Measurements from ENCODE around the gene COASY.

COASY gene

DNA sequence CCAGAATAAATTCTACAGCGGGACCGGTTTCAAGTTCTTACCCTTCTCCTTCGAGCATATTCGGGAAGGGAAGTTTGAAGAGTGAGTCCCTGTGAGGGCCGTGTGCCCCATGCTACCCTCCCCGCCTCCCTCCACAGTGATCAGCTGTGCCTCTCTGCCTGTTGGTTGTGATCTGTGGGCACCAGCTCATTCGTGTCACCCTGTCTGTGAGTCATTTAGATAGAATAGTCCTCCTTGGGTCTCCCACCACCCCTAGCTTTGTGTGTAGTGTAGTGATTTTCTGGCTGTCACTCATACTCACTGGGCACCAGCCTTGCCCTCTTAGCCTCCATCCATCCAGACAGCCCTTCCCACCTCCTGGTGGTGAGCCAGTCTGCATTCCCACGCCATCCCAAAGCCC lies 40.9 kb upstream of the COASY start:
- Histone ChIP-seq H3K9me3 (ENCODE audit: control insufficient read depth, low read depth, low read length) (no peaks in the 10 kb centered on the region), H3K4me3 (ENCODE audit: low read length) (no peak overlapping the region), H3K4me1 (ENCODE audit: control insufficient read depth, low read depth, low read length) (peaks cover 18% of the 10 kb centered on the region), H3K27ac (ENCODE audit: low read length) (no peak overlapping the region), H3K27me3 (ENCODE audit: control insufficient read depth, insufficient read depth, low read length) (no peaks in the 10 kb centered on the region), H3K9ac (ENCODE audit: low read length) (no peak overlapping the region), H3K36me3 (ENCODE audit: control insufficient read depth, low read depth, low read length) (peaks cover 5% of the 10 kb centered on the region)

DNA sequence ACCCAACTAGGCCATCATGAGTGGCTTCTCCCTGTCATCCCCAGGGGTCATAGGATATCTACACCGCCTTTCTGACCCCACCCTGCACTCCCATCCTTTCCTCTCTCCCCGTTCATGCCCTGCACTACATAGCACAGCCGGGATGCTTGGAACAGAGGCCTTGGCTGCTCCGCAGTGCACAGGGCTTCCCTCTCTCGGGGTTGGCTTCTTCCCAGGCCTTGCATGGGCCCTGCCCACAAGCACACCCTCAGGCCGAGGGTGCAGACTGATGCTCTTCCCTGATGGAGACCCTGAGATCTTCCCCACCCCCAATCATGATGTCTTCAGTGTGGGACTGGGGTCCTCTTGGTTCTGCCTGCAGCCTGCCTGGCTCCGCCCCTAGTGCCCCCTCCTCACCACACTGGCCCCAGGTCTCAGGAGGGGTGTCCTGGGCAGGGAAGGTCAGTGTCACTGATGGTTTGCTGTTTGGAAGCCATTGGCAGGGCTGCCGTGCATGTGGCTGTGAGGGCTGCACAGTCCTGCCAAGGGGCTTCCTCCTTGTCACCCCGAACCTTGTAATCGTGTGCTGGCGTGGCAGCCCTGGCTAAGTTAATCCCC lies 40.2 kb upstream of the COASY start:
- Histone ChIP-seq H3K27me3 (ENCODE audit: control insufficient read depth, insufficient read depth, low read length) (no peaks in the 10 kb centered on the region), H3K9me3 (ENCODE audit: control insufficient read depth, low read depth, low read length) (no peaks in the 10 kb centered on the region), H3K4me3 (ENCODE audit: low read length) (no peak overlapping the region), H3K4me1 (ENCODE audit: control insufficient read depth, low read depth, low read length) (peaks cover 18% of the 10 kb centered on the region), H3K27ac (ENCODE audit: low read length) (no peak overlapping the region), H3K9ac (ENCODE audit: low read length) (no peak overlapping the region), H3K36me3 (ENCODE audit: control insufficient read depth, low read depth, low read length) (peaks cover 5% of the 10 kb centered on the region)

DNA sequence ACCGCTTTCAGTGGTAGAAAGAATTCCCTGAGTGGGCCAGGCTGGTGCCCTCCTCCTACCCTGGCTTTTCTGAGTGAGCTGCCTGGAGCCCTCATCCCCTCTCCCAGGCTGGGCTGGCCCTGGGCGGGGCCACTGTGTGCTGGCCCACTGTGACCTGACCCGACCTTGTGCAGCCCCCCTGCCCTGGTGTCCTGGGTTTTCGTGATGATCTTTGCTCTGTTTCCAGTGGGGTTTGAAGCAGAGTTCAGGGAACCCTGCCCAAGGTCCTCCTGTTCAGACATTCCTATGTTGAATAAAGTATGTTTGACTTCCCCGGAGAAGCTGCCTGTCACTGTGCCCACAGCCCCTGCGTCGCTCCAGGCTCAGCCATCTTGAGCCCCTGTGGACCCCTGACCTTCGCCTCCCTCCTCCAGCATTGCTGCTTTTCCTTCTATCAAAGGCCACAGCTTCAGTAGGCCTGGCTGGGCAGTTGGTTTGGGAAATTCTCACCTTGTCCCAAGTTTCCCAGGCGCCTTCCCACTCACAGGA lies 39.6 kb upstream of the COASY start:
- Histone ChIP-seq H3K27me3 (ENCODE audit: control insufficient read depth, insufficient read depth, low read length) (no peaks in the 10 kb centered on the region), H3K9ac (ENCODE audit: low read length) (no peak overlapping the region), H3K4me1 (ENCODE audit: control insufficient read depth, low read depth, low read length) (peaks cover 18% of the 10 kb centered on the region), H3K36me3 (ENCODE audit: control insufficient read depth, low read depth, low read length) (peaks cover 5% of the 10 kb centered on the region), H3K27ac (ENCODE audit: low read length) (no peak overlapping the region), H3K4me3 (ENCODE audit: low read length) (no peak overlapping the region), H3K9me3 (ENCODE audit: control insufficient read depth, low read depth, low read length) (no peaks in the 10 kb centered on the region)

DNA sequence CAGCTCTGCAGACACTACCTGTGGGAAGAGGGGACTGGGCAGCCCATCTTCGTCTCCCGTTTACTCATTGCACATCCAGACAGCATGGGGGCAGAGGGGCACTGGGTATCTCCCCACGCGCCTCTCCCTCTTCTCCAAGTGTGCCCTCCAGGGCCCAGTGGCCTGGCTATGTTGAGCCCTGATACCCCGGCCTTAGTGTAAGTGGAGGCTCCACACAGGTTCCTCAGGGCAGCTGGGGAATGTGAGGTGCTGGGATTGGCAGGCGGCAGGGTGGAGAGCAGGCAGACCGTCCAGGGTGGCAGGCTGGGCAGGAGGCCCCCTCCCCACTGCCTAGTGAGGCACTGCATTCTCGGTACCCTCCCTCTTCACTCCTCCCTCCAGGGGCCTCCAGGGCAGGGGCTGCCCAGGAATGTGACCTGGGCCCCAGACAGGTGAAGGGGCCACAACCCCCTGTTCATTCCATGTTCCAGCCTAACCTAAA lies 39.1 kb upstream of the COASY start:
- no peak overlapping the region for H3K27ac ChIP-seq (ENCODE audit: low read length)
- H3K27me3 ChIP-seq (ENCODE audit: control insufficient read depth, insufficient read depth, low read length): no peaks in the 10 kb centered on the region
- H3K4me3 ChIP-seq (ENCODE audit: low read length): no peak overlapping the region
- peaks cover 18% of the 10 kb centered on the region for H3K4me1 ChIP-seq (ENCODE audit: control insufficient read depth, low read depth, low read length)
- no peaks in the 10 kb centered on the region for H3K9me3 ChIP-seq (ENCODE audit: control insufficient read depth, low read depth, low read length)
- peaks cover 5% of the 10 kb centered on the region for H3K36me3 ChIP-seq (ENCODE audit: control insufficient read depth, low read depth, low read length)
- no peak overlapping the region for H3K9ac ChIP-seq (ENCODE audit: low read length)

DNA sequence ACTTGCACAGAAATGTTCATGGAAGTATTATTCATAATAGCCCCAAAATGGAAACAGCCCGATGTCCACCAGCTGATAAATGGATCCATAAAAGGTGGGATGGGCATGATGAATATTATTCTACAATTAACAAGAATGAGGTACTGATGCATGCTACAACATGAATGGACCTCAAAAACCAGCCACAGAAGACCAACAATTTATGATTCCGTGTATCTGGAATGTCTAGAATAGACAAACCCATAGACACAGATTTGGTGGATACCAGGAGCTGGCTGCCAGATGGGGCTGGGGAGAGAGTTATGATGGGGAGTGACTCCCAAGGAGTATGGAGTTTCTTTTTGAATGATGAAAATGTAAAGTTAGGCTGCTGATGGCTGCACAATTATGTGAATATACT lies 36.7 kb upstream of the COASY start:
- Histone ChIP-seq H3K36me3 (ENCODE audit: control insufficient read depth, low read depth, low read length) (peaks cover 5% of the 10 kb centered on the region), H3K27me3 (ENCODE audit: control insufficient read depth, insufficient read depth, low read length) (no peaks in the 10 kb centered on the region)

DNA sequence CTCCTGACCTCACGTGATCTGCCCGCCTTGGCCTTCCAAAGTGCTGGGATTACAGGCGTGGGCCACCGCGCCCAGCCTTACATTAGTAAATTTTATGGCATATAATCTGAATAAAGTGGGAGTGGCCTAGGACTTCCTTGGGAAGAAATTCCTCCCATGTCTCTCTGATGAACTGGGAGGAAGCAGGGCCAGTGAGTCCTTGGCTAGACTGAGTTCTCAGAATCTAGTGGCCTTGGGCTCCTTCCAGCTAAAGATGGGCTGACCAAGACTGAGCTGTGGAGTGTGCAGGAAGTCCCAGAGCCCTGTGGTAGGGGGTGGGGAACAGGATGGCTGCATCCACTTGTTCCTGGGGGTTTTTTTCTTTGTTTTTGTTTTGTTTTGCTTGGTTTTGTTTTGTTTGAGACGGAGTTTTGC lies 35.9 kb upstream of the COASY start:
- Histone ChIP-seq H3K27ac (ENCODE audit: low read length) (no peak overlapping the region), H3K9me3 (ENCODE audit: control insufficient read depth, low read depth, low read length) (no peaks in the 10 kb centered on the region), H3K9ac (ENCODE audit: low read length) (no peak overlapping the region), H3K27me3 (ENCODE audit: control insufficient read depth, insufficient read depth, low read length) (peaks cover under 1% of the 10 kb centered on the region), H3K36me3 (ENCODE audit: control insufficient read depth, low read depth, low read length) (peaks cover 4% of the 10 kb centered on the region), H3K4me1 (ENCODE audit: control insufficient read depth, low read depth, low read length) (no peaks in the 10 kb centered on the region), H3K4me3 (ENCODE audit: low read length) (no peak overlapping the region)

More for the DNA sequence above, 36.7 kb upstream of the COASY start:
- H3K4me3 ChIP-seq (ENCODE audit: low read length): no peak overlapping the region
- H3K9ac ChIP-seq (ENCODE audit: low read length): no peak overlapping the region
- no peaks in the 10 kb centered on the region for H3K9me3 ChIP-seq (ENCODE audit: control insufficient read depth, low read depth, low read length)
- H3K4me1 ChIP-seq (ENCODE audit: control insufficient read depth, low read depth, low read length): peaks cover 4% of the 10 kb centered on the region
- H3K27ac ChIP-seq (ENCODE audit: low read length): no peak overlapping the region

DNA sequence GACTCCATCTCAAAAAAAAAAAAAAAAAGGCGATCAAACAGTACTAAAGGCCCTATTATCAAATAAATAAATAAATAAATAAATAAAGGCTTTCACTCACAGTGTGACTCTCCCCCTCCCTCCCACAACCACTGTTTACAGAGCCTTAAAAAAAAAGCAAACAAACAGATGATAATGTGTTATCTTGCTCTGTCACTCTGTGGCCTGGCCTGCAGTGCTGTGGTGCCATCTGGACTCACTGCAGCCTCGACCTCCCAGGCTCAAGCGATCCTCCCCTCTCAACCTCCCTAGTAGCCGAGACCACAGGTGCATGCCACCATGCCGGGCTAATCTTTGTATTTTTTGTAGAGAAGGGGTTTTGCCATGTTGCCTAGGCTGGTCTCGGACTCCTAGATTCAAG lies 34.0 kb upstream of the COASY start:
- Histone ChIP-seq H3K4me1 (ENCODE audit: control insufficient read depth, low read depth, low read length) (no peaks in the 10 kb centered on the region), H3K9ac (ENCODE audit: low read length) (no peak overlapping the region), H3K27ac (ENCODE audit: low read length) (no peak overlapping the region), H3K4me3 (ENCODE audit: low read length) (no peak overlapping the region), H3K36me3 (ENCODE audit: control insufficient read depth, low read depth, low read length) (no peaks in the 10 kb centered on the region), H3K9me3 (ENCODE audit: control insufficient read depth, low read depth, low read length) (no peaks in the 10 kb centered on the region), H3K27me3 (ENCODE audit: control insufficient read depth, insufficient read depth, low read length) (peaks cover 9% of the 10 kb centered on the region)

DNA sequence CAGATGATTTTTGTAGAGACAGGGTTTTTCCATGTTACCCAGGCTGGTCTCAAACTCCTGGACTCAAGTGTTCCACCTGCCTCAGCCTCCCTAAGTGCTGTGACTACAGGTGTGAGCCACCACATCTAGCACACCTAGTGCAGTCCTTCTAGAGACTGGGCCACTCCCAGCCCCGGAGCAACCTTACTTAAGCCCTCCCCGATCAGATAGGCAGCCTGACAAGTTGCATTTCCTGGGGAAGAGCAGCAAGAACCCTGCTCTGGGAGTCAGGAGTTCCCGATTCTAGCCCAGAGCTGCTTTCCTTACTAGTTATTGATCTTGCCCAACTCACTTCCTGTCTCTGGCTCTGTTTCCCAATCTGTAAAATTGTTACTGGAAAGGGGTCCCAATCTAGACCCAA lies 32.9 kb upstream of the COASY start:
- H3K9me3 ChIP-seq (ENCODE audit: control insufficient read depth, low read depth, low read length): no peaks in the 10 kb centered on the region
- H3K27me3 ChIP-seq (ENCODE audit: control insufficient read depth, insufficient read depth, low read length): peaks cover 17% of the 10 kb centered on the region
- no peak overlapping the region for H3K9ac ChIP-seq (ENCODE audit: low read length)
- H3K4me3 ChIP-seq (ENCODE audit: low read length): no peak overlapping the region
- no peak overlapping the region for H3K27ac ChIP-seq (ENCODE audit: low read length)
- no peaks in the 10 kb centered on the region for H3K4me1 ChIP-seq (ENCODE audit: control insufficient read depth, low read depth, low read length)
- H3K36me3 ChIP-seq (ENCODE audit: control insufficient read depth, low read depth, low read length): no peaks in the 10 kb centered on the region

DNA sequence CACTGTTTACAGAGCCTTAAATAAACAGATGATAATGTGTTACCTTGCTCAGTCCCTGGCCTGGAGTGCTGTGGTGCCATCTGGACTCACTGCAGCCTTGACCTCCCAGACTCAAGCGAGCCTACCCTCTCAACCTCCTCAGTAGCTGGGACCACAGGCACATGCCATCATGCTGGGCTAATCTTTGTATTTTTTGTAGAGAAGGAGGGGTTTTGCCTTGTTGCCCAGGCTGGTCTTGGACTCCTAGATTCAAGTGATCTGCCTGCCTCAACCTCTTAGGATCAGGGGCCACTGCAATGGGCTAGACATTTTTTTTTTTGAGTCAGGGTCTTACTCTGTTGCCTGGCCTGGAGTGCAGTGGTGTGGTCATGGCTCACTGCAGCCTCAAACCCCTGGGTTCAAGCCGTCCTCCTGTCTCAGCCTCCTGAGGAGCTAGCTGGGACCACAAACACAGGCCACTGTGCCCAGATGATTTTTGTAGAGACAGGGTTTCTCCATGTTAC lies 30.9 kb upstream of the COASY start:
- Histone ChIP-seq H3K9ac (ENCODE audit: low read length) (no peak overlapping the region), H3K4me3 (ENCODE audit: low read length) (no peak overlapping the region), H3K9me3 (ENCODE audit: control insufficient read depth, low read depth, low read length) (no peaks in the 10 kb centered on the region), H3K27ac (ENCODE audit: low read length) (no peak overlapping the region), H3K27me3 (ENCODE audit: control insufficient read depth, insufficient read depth, low read length) (peaks cover 17% of the 10 kb centered on the region), H3K36me3 (ENCODE audit: control insufficient read depth, low read depth, low read length) (no peaks in the 10 kb centered on the region), H3K4me1 (ENCODE audit: control insufficient read depth, low read depth, low read length) (peaks cover 8% of the 10 kb centered on the region)

DNA sequence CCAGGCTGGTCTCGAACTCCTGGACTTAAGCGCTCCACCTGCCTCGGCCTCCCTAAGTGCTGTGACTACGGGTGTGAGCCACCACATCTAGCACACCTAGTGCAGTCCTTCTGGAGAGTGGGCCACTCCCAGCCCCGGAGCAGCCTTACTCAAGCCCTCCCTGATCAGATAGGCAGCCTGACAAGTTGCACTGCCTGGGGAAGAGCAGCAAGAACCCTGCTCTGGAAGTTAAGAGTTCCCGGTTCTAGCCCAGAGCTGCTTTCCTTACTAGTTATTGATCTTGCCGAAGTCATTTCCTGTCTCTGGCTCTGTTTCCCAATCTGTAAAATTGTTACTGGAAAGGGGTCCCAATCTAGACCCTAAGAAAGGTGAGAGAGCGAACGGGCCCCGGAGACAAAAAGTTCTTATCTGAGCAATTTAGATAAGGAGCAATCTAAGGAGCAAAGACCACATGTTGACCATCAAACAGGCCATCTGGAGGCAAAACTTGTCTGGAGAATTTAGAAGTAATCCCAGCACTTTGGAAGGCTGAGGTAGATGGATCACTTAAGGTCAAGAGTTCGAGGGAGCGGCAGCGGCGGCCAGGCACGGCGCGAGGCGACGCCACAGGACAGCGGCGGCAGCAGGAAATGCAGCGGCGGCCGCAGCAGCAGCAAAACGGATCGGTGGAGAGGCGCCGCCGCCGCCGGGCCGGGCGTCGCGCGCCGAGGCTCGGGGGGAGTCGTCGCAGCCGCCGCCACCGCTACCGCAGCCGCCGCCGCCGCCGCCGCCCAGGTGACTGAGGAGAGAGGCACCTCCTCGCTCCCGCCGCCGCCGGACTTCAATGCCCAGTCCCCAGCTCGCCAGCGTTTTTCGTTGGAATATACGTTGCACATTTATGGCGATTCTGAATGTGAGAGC lies 30.2 kb upstream of the COASY start:
- no peaks in the 10 kb centered on the region for H3K36me3 ChIP-seq (ENCODE audit: control insufficient read depth, low read depth, low read length)
- peaks cover 9% of the 10 kb centered on the region for H3K4me1 ChIP-seq (ENCODE audit: control insufficient read depth, low read depth, low read length)
- H3K9ac ChIP-seq (ENCODE audit: low read length): no peak overlapping the region
- no peaks in the 10 kb centered on the region for H3K9me3 ChIP-seq (ENCODE audit: control insufficient read depth, low read depth, low read length)
- peak overlapping the region; percentile 21 for H3K4me3 ChIP-seq (ENCODE audit: low read length)
- peaks cover 17% of the 10 kb centered on the region for H3K27me3 ChIP-seq (ENCODE audit: control insufficient read depth, insufficient read depth, low read length)
- H3K27ac ChIP-seq (ENCODE audit: low read length): no peak overlapping the region

DNA sequence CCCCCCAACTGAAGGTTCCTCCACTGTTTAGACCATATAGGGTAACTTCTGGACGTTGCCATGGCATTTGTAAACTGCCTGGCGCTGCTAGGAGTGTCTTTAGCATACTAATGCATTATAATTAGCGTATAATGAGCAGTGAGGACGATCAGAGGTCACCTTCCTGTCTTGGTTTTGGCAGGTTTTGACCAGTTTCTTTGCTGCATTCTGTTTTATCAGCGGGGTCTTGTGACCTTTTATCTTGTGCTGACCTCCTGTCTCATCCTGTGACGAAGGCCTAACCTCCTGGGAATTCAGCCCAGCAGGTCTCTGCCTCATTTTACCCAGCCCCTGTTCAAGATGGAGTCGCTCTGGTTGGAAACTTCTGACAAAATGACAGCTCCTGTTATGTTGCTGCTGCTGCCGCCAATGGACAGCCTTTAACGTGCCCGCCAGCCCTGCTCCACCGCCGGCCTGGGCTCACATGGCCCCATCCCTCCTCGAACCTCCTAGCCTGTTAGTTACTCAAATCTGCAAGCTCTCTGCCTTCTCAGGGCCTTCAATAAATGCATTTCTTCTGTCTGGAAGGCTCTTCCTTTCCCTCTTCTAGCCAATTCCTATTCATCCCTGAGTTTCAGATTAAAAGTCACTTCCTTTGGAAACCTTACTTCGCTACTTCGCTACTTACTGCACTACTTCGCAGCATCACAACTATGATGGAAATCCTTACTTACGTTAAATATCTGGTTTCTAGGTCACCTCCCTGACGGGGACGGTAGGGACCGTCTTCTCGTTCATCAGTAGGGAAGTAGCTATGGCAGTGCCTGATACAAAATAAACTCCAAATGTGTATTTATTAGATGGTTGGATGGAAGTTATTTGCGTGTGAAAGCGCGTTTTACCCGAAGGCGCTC lies 26.5 kb upstream of the COASY start:
- Histone ChIP-seq H3K9ac (ENCODE audit: low read length) (peak overlapping the region; percentile 5), H3K27ac (ENCODE audit: low read length) (peak overlapping the region; percentile 15), H3K36me3 (ENCODE audit: control insufficient read depth, low read depth, low read length) (peaks cover 6% of the 10 kb centered on the region), H3K27me3 (ENCODE audit: control insufficient read depth, insufficient read depth, low read length) (peaks cover 17% of the 10 kb centered on the region), H3K9me3 (ENCODE audit: control insufficient read depth, low read depth, low read length) (no peaks in the 10 kb centered on the region), H3K4me1 (ENCODE audit: control insufficient read depth, low read depth, low read length) (peaks cover 16% of the 10 kb centered on the region), H3K4me3 (ENCODE audit: low read length) (peak overlapping the region; percentile 59)
